AG04450 (cell line): ENCODE results near the gene PGRMC1. TPM values are rescaled to one million over a fixed set of nuclear protein-coding genes. Genes with fewer than 3 reads are reported as not detected.
"Not testable (repeated sequence)": the region's sequence is repeated elsewhere in the genome, so short reads cannot be mapped to it uniquely, and the experiment has no call there.

ENCODE experiments used
- CTCF ChIA-PET: fragments of 300-600, 350-600 bp; formaldehyde crosslinking; extraction: SDS; loops from one replicate; lab custom pipeline; 2022; ENCODE audit warnings: antibody characterized with exemption, inconsistent platforms; lab: Charles Lee
- POLR2A ChIA-PET: fragments of 350-600 bp; formaldehyde crosslinking; extraction: SDS; loops from one replicate; lab custom pipeline; 2021; ENCODE audit warnings: antibody characterized with exemption, inconsistent platforms; lab: Yijun Ruan, JAX
- DNase-seq: peaks from one replicate; pipeline ENCODE4 v3.0.0-alpha.2; 2011; ENCODE audit warnings: low read depth, low spot score
- H3K27ac ChIP-seq: one replicate; pipeline ENCODE4 v1.5.1; 2012; ENCODE audit warnings: low read depth, low read length, control low read depth
- H3K27me3 ChIP-seq: one replicate; pipeline ENCODE4 v1.6.0; 2012; ENCODE audit warnings: low read length; ENCODE audit not compliant: control insufficient read depth, insufficient read depth
- H3K4me3 ChIP-seq: 2 replicates; pipeline ENCODE4 v1.5.1; 2011; ENCODE audit warnings: mild to moderate bottlenecking, low read depth, low read length, control low read depth
- H3K9me3 ChIP-seq: 2 replicates; pipeline ENCODE4 v1.5.1; 2012; ENCODE audit warnings: low read length; ENCODE audit not compliant: control insufficient read depth, insufficient read depth
- CTCF ChIP-seq: IDR thresholded peaks from 2 replicates; pipeline ENCODE4 v1.5.1; 2011; ENCODE audit warnings: low read depth, low read length, control low read depth, inconsistent platforms
- polyA plus RNA-seq: library from polyadenylated mRNA; depleted of rRNA; stranded (reverse); fragments of >200 nt; gene quantifications from 2 replicates; pipeline ENCODE4 v1.2.3, GENCODE V29; 2011; rRNA removed

PGRMC1 gene
- polyA plus RNA-seq, 1 experiment: 110 TPM

GRCh38 chrX:119288890-119289393, 52.9 kb downstream of the PGRMC1 start:
- CTCF ChIA-PET: interaction anchor here (0.5 kb wide), 1 partner anchor 78 kb away, joined by 3 read pairs; no protein-coding TSS in a partner anchor
- DNase-seq: no peak
- POLR2A ChIA-PET: no interaction called here
- H3K27me3 ChIP-seq: no peaks in the 10 kb centered on the region
- no peaks in the 10 kb centered on the region for H3K9me3 ChIP-seq
- no peak overlapping the region for H3K27ac ChIP-seq
- no peak for TF ChIP-seq CTCF
- no peak overlapping the region for H3K4me3 ChIP-seq

GRCh38 chrX:119290476-119290875, 54.4 kb downstream of the PGRMC1 start:
- Histone ChIP-seq H3K9me3 (no peaks in the 10 kb centered on the region), H3K27ac (no peak overlapping the region), H3K4me3 (no peak overlapping the region), H3K27me3 (no peaks in the 10 kb centered on the region)
- ChIA-PET POLR2A (no interaction called here), CTCF (no interaction called here)
- DNase-seq: no peak
- TF ChIP-seq CTCF: no peak

GRCh38 chrX:119291246-119291645, 55.2 kb downstream of the PGRMC1 start:
- H3K27ac ChIP-seq, H3K9me3 ChIP-seq, H3K27me3 ChIP-seq, CTCF ChIA-PET, DNase-seq, POLR2A ChIA-PET, H3K4me3 ChIP-seq: not testable (repeated sequence)

GRCh38 chrX:119292445-119292844, 56.4 kb downstream of the PGRMC1 start:
- Histone ChIP-seq H3K4me3 (no peak overlapping the region), H3K27me3 (no peaks in the 10 kb centered on the region), H3K9me3 (no peaks in the 10 kb centered on the region), H3K27ac (no peak overlapping the region)
- no peak for TF ChIP-seq CTCF
- DNase-seq: no peak
- ChIA-PET POLR2A (no interaction called here), CTCF (no interaction called here)

Other genes with a start within 250 kb of the PGRMC1 start
- gene CT47C1, start 163.3 kb upstream of the PGRMC1 start, polyA plus RNA-seq: not detected in 2 replicates
- not detected in 2 replicates for gene KIAA1210, start 108.5 kb upstream of the PGRMC1 start, polyA plus RNA-seq
- gene SLC25A43, start 163.1 kb downstream of the PGRMC1 start, polyA plus RNA-seq: 8.5 and 8.6 TPM in 2 replicates
- gene SLC25A5, start 232.2 kb downstream of the PGRMC1 start, polyA plus RNA-seq: 227 and 233 TPM in 2 replicates